ENCODE results near the gene RAB12. TPM values are rescaled to one million over a fixed set of nuclear protein-coding genes. Genes with fewer than 3 reads are reported as not detected.
"Not testable (repeated sequence)": the region's sequence is repeated elsewhere in the genome, so short reads cannot be mapped to it uniquely, and the experiment has no call there.

RAB12 gene
- total and polyA plus RNA-seq, 4 experiments from 2014 or later: 0.11 to 20.8 (median 10.5) TPM

DNA sequence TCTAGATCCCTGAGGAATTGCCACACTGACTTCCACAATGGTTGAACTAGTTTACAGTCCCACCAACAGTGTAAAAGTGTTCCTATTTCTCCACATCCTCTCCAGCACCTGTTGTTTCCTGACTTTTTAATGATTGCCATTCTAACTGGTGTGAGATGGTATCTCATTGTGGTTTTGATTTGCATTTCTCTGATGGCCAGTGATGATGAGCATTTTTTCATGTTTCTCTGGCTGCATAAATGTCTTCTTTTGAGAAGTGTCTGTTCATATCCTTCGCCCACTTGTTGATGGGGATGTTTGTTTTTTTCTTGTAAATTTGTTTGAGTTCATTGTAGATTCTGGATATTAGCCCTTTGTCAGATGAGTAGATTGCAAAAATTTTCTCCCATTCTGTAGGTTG is 35.5 kb upstream of the RAB12 start:
- H3K9me3 ChIP-seq (ENCODE audit: control insufficient read depth in 1 of 2, low read length in 2 of 2); intact Hi-C loops (cut with micrococcal nuclease); POLR2A ChIA-PET (ENCODE audit: partially characterized antibody); H3K4me1 ChIP-seq (ENCODE audit: insufficient read depth, low read length); CTCF ChIA-PET (ENCODE audit: partially characterized antibody); DNase-seq; H3K36me3 ChIP-seq (ENCODE audit: insufficient read depth, low read length); H3K9me3 Mint-ChIP-seq; H3K27me3 ChIP-seq (ENCODE audit: insufficient read depth, low read length); H3K4me3 ChIP-seq (ENCODE audit: low read length in 2 of 2); H3K27ac ChIP-seq (ENCODE audit: low read depth, low read length); H3K4me1 Mint-ChIP-seq; H3K36me3 Mint-ChIP-seq; H3K4me3 Mint-ChIP-seq; H3K27ac Mint-ChIP-seq: not testable (repeated sequence)
- peaks cover 4 to 11% of the 10 kb centered on the region in 2 donors for H3K27me3 Mint-ChIP-seq

DNA sequence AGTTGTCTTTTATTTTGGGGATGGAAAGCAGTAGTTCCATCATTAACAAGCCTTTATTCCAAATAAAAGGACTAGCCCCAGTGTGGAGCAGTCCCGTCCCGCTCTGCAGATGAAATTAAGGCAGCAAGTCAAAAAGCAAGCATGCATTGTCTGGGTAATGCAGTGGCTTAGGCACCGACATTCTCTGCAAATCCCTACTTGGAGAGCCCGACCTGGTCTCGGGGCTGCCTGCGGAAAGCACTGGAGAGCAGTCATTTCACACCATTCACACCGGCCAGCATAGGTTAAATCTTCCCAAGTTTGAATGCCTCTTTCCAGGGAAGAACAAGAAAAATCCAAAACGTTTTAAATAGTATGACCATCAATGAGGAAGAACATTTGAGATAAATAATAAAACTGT is 24.4 kb upstream of the RAB12 start:
- DNase-seq: no peak
- Mint-ChIP-seq H3K9me3 (peaks cover 0 to 6% (median 1%) of the 10 kb centered on the region in 8 donors), H3K4me3 (no peak overlapping the region), H3K4me1 (no peaks in the 10 kb centered on the region), H3K36me3 (no peaks in the 10 kb centered on the region), H3K27ac (no peak overlapping the region), H3K27me3 (peaks cover 17 to 24% of the 10 kb centered on the region in 2 donors)
- H3K9me3 ChIP-seq (ENCODE audit: control insufficient read depth in 1 of 2, low read length in 2 of 2): no peaks in the 10 kb centered on the region
- no peak overlapping the region for H3K4me3 ChIP-seq (ENCODE audit: low read length in 2 of 2)
- no peaks in the 10 kb centered on the region for H3K36me3 ChIP-seq (ENCODE audit: insufficient read depth, low read length)
- no peaks in the 10 kb centered on the region for H3K27me3 ChIP-seq (ENCODE audit: insufficient read depth, low read length)
- no peak overlapping the region for H3K27ac ChIP-seq (ENCODE audit: low read depth, low read length)
- H3K4me1 ChIP-seq (ENCODE audit: insufficient read depth, low read length): no peaks in the 10 kb centered on the region
- intact Hi-C loops (cut with micrococcal nuclease): no loop called here
- CTCF ChIA-PET (ENCODE audit: partially characterized antibody): no interaction called here
- POLR2A ChIA-PET (ENCODE audit: partially characterized antibody): no interaction called here

DNA sequence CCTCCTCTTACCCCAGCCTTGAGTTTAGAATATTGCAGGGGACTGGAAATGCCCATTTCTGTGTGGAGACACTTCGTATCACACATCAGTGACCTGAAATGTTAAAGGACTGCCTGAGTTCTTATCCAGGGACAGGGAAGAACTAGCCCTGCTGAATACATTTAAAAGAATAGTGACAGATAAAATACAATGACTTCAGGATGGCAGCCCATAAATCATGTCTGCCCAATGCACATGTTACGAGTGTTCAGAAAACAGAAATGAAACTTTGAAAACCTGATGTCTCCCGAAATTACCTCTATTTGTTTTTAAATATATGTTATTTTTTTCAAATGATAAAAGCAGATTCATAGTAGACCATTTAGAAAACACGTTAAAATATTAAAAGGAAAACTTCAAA is 22.3 kb upstream of the RAB12 start:
- H3K27me3 ChIP-seq (ENCODE audit: insufficient read depth, low read length): no peaks in the 10 kb centered on the region
- no peaks in the 10 kb centered on the region for H3K4me1 ChIP-seq (ENCODE audit: insufficient read depth, low read length)
- H3K27ac ChIP-seq (ENCODE audit: low read depth, low read length): no peak overlapping the region
- CTCF ChIA-PET (ENCODE audit: partially characterized antibody): no interaction called here
- no peak for DNase-seq
- Mint-ChIP-seq H3K4me3 (no peak overlapping the region), H3K27ac (no peak overlapping the region), H3K36me3 (no peaks in the 10 kb centered on the region), H3K9me3 (peaks cover 0 to 8% (median 5%) of the 10 kb centered on the region in 8 donors), H3K27me3 (peaks cover 17 to 22% of the 10 kb centered on the region in 2 donors), H3K4me1 (no peaks in the 10 kb centered on the region)
- intact Hi-C loops (cut with micrococcal nuclease): no loop called here
- H3K36me3 ChIP-seq (ENCODE audit: insufficient read depth, low read length): no peaks in the 10 kb centered on the region
- H3K4me3 ChIP-seq (ENCODE audit: low read length in 2 of 2): no peak overlapping the region
- POLR2A ChIA-PET (ENCODE audit: partially characterized antibody): no interaction called here
- H3K9me3 ChIP-seq (ENCODE audit: control insufficient read depth in 1 of 2, low read length in 2 of 2): no peaks in the 10 kb centered on the region

DNA sequence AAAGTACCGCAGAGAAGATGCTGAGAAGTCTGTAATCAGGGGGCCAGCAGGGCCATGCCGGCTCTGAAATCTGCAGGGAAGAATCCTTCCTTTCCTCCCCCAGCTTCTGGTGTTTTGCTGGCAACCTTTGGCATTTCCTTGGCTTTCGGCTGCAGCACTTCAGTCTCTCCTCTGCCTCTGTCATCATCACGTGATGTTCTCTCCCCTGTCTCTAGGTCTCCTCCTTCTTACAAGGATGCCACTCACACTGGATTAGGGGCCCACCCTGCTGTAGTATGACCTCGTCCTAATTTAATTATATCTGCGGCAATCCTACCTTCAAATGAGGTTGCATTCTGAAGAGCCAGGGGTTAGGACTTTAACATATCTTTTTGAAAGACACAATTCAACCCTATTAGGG is 13.8 kb upstream of the RAB12 start:
- Mint-ChIP-seq H3K4me3 (no peak overlapping the region), H3K27ac (no peak overlapping the region), H3K4me1 (no peaks in the 10 kb centered on the region), H3K27me3 (peaks cover 2 to 6% of the 10 kb centered on the region in 2 donors), H3K36me3 (no peaks in the 10 kb centered on the region), H3K9me3 (peaks cover 0 to 2% (median 0%) of the 10 kb centered on the region in 8 donors)
- H3K36me3 ChIP-seq (ENCODE audit: insufficient read depth, low read length): no peaks in the 10 kb centered on the region
- H3K9me3 ChIP-seq (ENCODE audit: control insufficient read depth in 1 of 2, low read length in 2 of 2): no peaks in the 10 kb centered on the region
- CTCF ChIA-PET (ENCODE audit: partially characterized antibody): no interaction called here
- intact Hi-C loops (cut with micrococcal nuclease): no loop called here
- no peaks in the 10 kb centered on the region for H3K4me1 ChIP-seq (ENCODE audit: insufficient read depth, low read length)
- H3K4me3 ChIP-seq (ENCODE audit: low read length in 2 of 2): no peak overlapping the region
- POLR2A ChIA-PET (ENCODE audit: partially characterized antibody): no interaction called here
- DNase-seq: no peak
- H3K27me3 ChIP-seq (ENCODE audit: insufficient read depth, low read length): no peaks in the 10 kb centered on the region
- H3K27ac ChIP-seq (ENCODE audit: low read depth, low read length): no peak overlapping the region

DNA sequence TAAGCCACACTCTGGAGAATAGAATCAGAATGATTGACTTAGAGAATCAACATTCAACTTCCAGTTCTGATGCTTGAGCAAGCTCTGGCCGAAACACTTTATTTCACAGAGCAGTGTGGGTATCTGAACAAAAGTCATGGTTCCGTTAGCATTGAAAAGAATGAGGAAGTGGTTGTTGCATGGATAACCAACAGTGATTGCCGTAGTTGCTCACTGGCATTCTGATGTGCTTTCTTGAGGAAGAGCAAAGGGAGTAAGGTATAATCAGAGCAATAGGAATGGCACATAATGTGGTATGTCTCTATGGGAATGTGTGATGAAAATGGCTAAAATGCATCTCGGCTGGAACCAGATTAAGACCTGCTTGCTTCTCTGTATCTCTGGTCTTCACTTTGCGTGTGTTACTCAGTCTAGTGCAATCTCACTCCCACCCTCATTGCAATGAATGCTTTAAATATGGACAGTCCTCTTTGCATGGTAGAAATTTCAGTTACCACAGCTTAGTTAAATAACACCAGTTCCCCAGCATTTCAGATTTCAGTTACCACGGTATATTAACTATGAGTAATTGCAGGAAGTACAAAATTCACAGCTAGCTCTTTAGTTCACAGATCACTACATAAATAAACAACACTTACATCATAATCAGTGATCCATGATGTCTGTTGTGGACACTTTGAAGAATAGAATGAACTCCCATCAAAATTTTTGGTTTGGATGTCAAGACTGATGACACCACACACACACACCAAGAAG is 7.8 kb upstream of the RAB12 start:
- H3K27ac ChIP-seq (ENCODE audit: low read depth, low read length): no peak overlapping the region
- POLR2A ChIA-PET (ENCODE audit: partially characterized antibody): no interaction called here
- no peaks in the 10 kb centered on the region for H3K9me3 ChIP-seq (ENCODE audit: control insufficient read depth in 1 of 2, low read length in 2 of 2)
- no peak overlapping the region for H3K4me3 Mint-ChIP-seq
- no peaks in the 10 kb centered on the region for H3K36me3 Mint-ChIP-seq
- no peaks in the 10 kb centered on the region for H3K36me3 ChIP-seq (ENCODE audit: insufficient read depth, low read length)
- DNase-seq: no peak
- H3K27me3 Mint-ChIP-seq: peaks cover 15 to 21% of the 10 kb centered on the region in 2 donors
- H3K27ac Mint-ChIP-seq: no peak overlapping the region
- peaks cover 0 to 2% (median 0%) of the 10 kb centered on the region in 8 donors for H3K9me3 Mint-ChIP-seq
- no peaks in the 10 kb centered on the region for H3K4me1 ChIP-seq (ENCODE audit: insufficient read depth, low read length)
- H3K4me1 Mint-ChIP-seq: peaks cover 0 to 5% (median under 1%) of the 10 kb centered on the region in 4 donors
- H3K4me3 ChIP-seq (ENCODE audit: low read length in 2 of 2): no peak overlapping the region
- intact Hi-C loops (cut with micrococcal nuclease): loop anchor here (10.0 kb wide), 1 partner anchor 657 kb away; no protein-coding TSS in a partner anchor
- peaks cover 8% of the 10 kb centered on the region for H3K27me3 ChIP-seq (ENCODE audit: insufficient read depth, low read length)
- CTCF ChIA-PET (ENCODE audit: partially characterized antibody): interaction anchor here (1.3 kb wide), 1 partner anchor 8 kb away, joined by 7 read pairs; the partner anchor contains the start of gene RAB12

DNA sequence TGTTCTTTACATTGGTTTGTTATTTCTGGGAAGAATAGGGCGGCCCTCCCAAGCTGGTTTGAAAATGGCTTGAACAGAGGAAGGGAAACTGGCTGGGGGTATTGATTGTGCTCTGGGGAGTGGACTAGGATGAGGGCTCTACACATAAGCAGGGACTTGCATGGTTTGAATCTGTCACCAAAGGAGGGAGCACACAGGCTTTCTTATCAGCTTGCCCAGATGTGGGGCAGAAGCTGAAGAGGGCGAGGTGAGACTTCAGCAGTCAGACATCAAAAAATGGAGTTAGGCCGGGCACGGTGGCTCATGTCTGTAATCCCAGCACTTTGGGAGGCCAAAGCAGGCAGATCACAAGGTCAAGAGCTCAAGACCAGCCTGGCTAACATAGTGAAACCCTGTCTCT is 7.2 kb upstream of the RAB12 start:
- Mint-ChIP-seq H3K36me3 (no peaks in the 10 kb centered on the region), H3K4me3 (no peak overlapping the region), H3K4me1 (peaks cover 0 to 5% (median under 1%) of the 10 kb centered on the region in 4 donors), H3K27ac (no peak overlapping the region), H3K27me3 (peaks cover 15 to 18% of the 10 kb centered on the region in 2 donors), H3K9me3 (peaks cover 0 to 2% (median 0%) of the 10 kb centered on the region in 8 donors)
- DNase-seq: no peak
- Histone ChIP-seq H3K27ac (ENCODE audit: low read depth, low read length) (no peak overlapping the region), H3K4me1 (ENCODE audit: insufficient read depth, low read length) (no peaks in the 10 kb centered on the region), H3K36me3 (ENCODE audit: insufficient read depth, low read length) (no peaks in the 10 kb centered on the region), H3K9me3 (ENCODE audit: control insufficient read depth in 1 of 2, low read length in 2 of 2) (no peaks in the 10 kb centered on the region), H3K27me3 (ENCODE audit: insufficient read depth, low read length) (peaks cover 8% of the 10 kb centered on the region), H3K4me3 (ENCODE audit: low read length in 2 of 2) (no peak overlapping the region)
- ChIA-PET CTCF (ENCODE audit: partially characterized antibody) (no interaction called here), POLR2A (ENCODE audit: partially characterized antibody) (no interaction called here)
- intact Hi-C loops (cut with micrococcal nuclease): loop anchor here (10.0 kb wide), 1 partner anchor 657 kb away; no protein-coding TSS in a partner anchor

DNA sequence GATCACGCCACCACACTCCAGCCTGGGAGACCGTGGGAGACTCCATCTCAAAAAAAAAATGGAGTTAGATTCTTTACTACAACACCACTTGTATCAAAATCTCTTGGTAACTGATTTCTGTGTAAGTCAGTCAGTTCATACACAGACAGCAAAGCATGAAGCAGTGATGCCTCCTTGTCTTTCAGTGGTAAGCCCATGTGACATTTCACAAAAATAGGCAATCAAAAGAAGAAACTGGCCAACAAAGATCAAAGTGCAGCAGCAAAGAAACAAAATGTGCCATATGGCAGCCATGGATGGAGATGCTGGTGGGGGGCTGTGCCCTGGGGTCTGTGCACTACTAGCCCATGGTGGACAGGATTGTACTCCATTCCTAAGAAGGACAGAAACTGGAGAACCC is 6.7 kb upstream of the RAB12 start:
- intact Hi-C loops (cut with micrococcal nuclease): loop anchor here (10.0 kb wide), 1 partner anchor 658 kb away; no protein-coding TSS in a partner anchor
- CTCF ChIA-PET (ENCODE audit: partially characterized antibody): no interaction called here

More for the DNA sequence above, 6.7 kb upstream of the RAB12 start:
- DNase-seq: no peak
- no peaks in the 10 kb centered on the region for H3K4me1 ChIP-seq (ENCODE audit: insufficient read depth, low read length)
- H3K9me3 ChIP-seq (ENCODE audit: control insufficient read depth in 1 of 2, low read length in 2 of 2): no peaks in the 10 kb centered on the region
- H3K27ac Mint-ChIP-seq: no peak overlapping the region
- H3K27ac ChIP-seq (ENCODE audit: low read depth, low read length): no peak overlapping the region
- POLR2A ChIA-PET (ENCODE audit: partially characterized antibody): no interaction called here
- H3K4me3 Mint-ChIP-seq: peak overlapping the region in 2 of 8 donors; percentile 3 to 8
- no peaks in the 10 kb centered on the region for H3K36me3 Mint-ChIP-seq
- no peak overlapping the region for H3K4me3 ChIP-seq (ENCODE audit: low read length in 2 of 2)
- peaks cover 8% of the 10 kb centered on the region for H3K27me3 ChIP-seq (ENCODE audit: insufficient read depth, low read length)
- H3K9me3 Mint-ChIP-seq: peaks cover 0 to 2% (median 0%) of the 10 kb centered on the region in 8 donors
- peaks cover 15 to 18% of the 10 kb centered on the region in 2 donors for H3K27me3 Mint-ChIP-seq
- H3K36me3 ChIP-seq (ENCODE audit: insufficient read depth, low read length): no peaks in the 10 kb centered on the region
- peaks cover 0 to 5% (median under 1%) of the 10 kb centered on the region in 4 donors for H3K4me1 Mint-ChIP-seq

All from CD4-positive, alpha-beta memory T cell (primary cell).